GM12801 (cell line): ENCODE data around the gene DIP2C.

Source experiments
- CTCF ChIP-seq: IDR thresholded peaks from one replicate; pipeline ENCODE4 v1.5.1; 2011; ENCODE audit warnings: control low read depth; ENCODE audit not compliant: insufficient read length; ENCODE audit errors: extremely low read depth

The DIP2C gene

GRCh38 chr10:672203-672602, 17.3 kb downstream of the DIP2C start:
- TF ChIP-seq CTCF: no peak

- no peak for TF ChIP-seq CTCF
Observed at GRCh38 chr10:670990-671389, 18.5 kb downstream of the DIP2C start.

- TF ChIP-seq CTCF: no peak
Observed at GRCh38 chr10:670038-670437, 19.4 kb downstream of the DIP2C start.

GRCh38 chr10:668786-669485, 20.5 kb downstream of the DIP2C start:
- no peak for TF ChIP-seq CTCF

GRCh38 chr10:667602-668143, 21.8 kb downstream of the DIP2C start:
- no peak for TF ChIP-seq CTCF

GRCh38 chr10:667096-667495, 22.4 kb downstream of the DIP2C start:
- TF ChIP-seq CTCF: no peak

GRCh38 chr10:666237-667012, 23.0 kb downstream of the DIP2C start:
- TF ChIP-seq CTCF: no peak
